ENCODE measurements around the gene NPR3.

- no peak for TF ChIP-seq CTCF (IDR thresholded peaks at IDR 0.05)
- TF ChIP-seq RAD21 (IDR thresholded peaks at IDR 0.05; ENCODE audit: low read length): no peak
These were observed 41.3 kb downstream of the NPR3 start for GRCh38 chr5:32752411-32752810.
